Caco-2 (cell line): ENCODE measurements around the gene COL19A1. TPM values are rescaled to one million over a fixed set of nuclear protein-coding genes. Genes with fewer than 3 reads are reported as not detected.

Experiments
- BruUV-seq: library from RNA; stranded (reverse); fragments of 400-500 nt; replicated peaks from 2 replicates; lab custom pipeline; 2021; lab: Mats Ljungman, UMichigan
- CTCF ChIA-PET: fragments of 300-600 bp; sonication (Branson Sonifier 250); formaldehyde crosslinking; loops from one replicate; lab custom pipeline; 2022; ENCODE audit warnings: antibody characterized with exemption; lab: Charles Lee
- POLR2A ChIA-PET: fragments of 300-600 bp; sonication (Branson Sonifier 250); formaldehyde crosslinking; loops from one replicate; lab custom pipeline; 2022; ENCODE audit warnings: antibody characterized with exemption; lab: Charles Lee
- DNase-seq, 2 experiments: peaks; one replicate each; pipeline versions ENCODE4 v3.0.0 to v3.0.0-alpha.2; 2020 to 2022
- H3K27me3 ChIP-seq: replicated peaks from 2 replicates; pipeline ENCODE4 v1.6.0; 2011; ENCODE audit warnings: low read length; ENCODE audit not compliant: control insufficient read depth, insufficient read depth
- H3K36me3 ChIP-seq: 2 replicates; pipeline ENCODE4 v1.5.1; 2011; ENCODE audit warnings: low read length; ENCODE audit not compliant: control insufficient read depth, insufficient read depth
- H3K4me1 ChIP-seq: fragments of 250-450 bp; sonication (Bioruptor Pico); 2 replicates; pipeline ENCODE4 v1.5.1; 2020; ENCODE audit warnings: mild to moderate bottlenecking
- H3K4me3 ChIP-seq: 2 replicates; pipeline ENCODE4 v1.5.1; 2011; ENCODE audit warnings: low read depth, mild to moderate bottlenecking, control low read depth, low read length
- H3K9me3 ChIP-seq: fragments of 250-450 bp; sonication (Bioruptor Pico); 2 replicates; pipeline ENCODE4 v1.5.1; 2020; ENCODE audit warnings: mild to moderate bottlenecking, moderate library complexity
- H3K27ac Mint-ChIP-seq: one replicate; pipeline ENCODE4 v1.8.0; 2022; ENCODE audit warnings: mixed read lengths; ENCODE audit not compliant: unreplicated experiment
- H3K27me3 Mint-ChIP-seq: one replicate; pipeline ENCODE4 v1.8.0; 2022; ENCODE audit warnings: mixed read lengths; ENCODE audit not compliant: insufficient read depth, unreplicated experiment
- H3K36me3 Mint-ChIP-seq: one replicate; pipeline ENCODE4 v1.8.0; 2022; ENCODE audit warnings: mild to moderate bottlenecking, mixed read lengths; ENCODE audit not compliant: insufficient read depth, unreplicated experiment
- H3K4me1 Mint-ChIP-seq: one replicate; pipeline ENCODE4 v1.8.0; 2022; ENCODE audit warnings: low read depth, mixed read lengths; ENCODE audit not compliant: unreplicated experiment
- H3K4me3 Mint-ChIP-seq: one replicate; pipeline ENCODE4 v1.8.0; 2022; ENCODE audit warnings: mild to moderate bottlenecking, moderate library complexity, mixed read lengths; ENCODE audit not compliant: unreplicated experiment
- H3K9me3 Mint-ChIP-seq: one replicate; pipeline ENCODE4 v1.8.0; 2022; ENCODE audit warnings: mixed read lengths; ENCODE audit not compliant: unreplicated experiment
- intact Hi-C: fragments of 100-400 bp; cut with micrococcal nuclease; formaldehyde crosslinking; loops from one replicate; pipeline ENCODE4 v1.10.0; 2022; ENCODE audit not compliant: unreplicated experiment
- total RNA-seq: library from RNA; stranded (reverse); gene quantifications from 2 replicates; pipeline ENCODE4 v1.2.3, GENCODE V29; 2022
- TF ChIP-seq, protein P1 (sequence below), 2 experiments: fragments of 200-600 bp in 1 of 2; IDR thresholded peaks; 1 replicate in 1 of 2; 2 replicates in 1 of 2; pipeline versions ENCODE4 v1.5.1 to v1.8.0; 2011 to 2022; ENCODE audit warnings: antibody characterized with exemption in 1 of 2, control low read depth in 1 of 2, inconsistent platforms in 1 of 2, low read depth in 1 of 2, low read length in 1 of 2, mild to moderate bottlenecking in 1 of 2, moderate library complexity in 1 of 2; ENCODE audit not compliant: insufficient read depth in 1 of 2, severe bottlenecking in 1 of 2, unreplicated experiment in 1 of 2

Gene COL19A1
- total RNA-seq, 1 experiment from 2014 or later: not detected

- no peak for DNase-seq
- POLR2A ChIA-PET: no interaction called here
- H3K27me3 Mint-ChIP-seq: peaks cover 5% of the 10 kb centered on the region
- CTCF ChIA-PET: no interaction called here
- Histone ChIP-seq H3K9me3 (no peaks in the 10 kb centered on the region), H3K27me3 (no peaks in the 10 kb centered on the region; the same call in 1 of the 2 replicates), H3K4me1 (no peaks in the 10 kb centered on the region), H3K4me3 (no peak overlapping the region), H3K36me3 (no peaks in the 10 kb centered on the region)
- no peak overlapping the region for H3K4me3 Mint-ChIP-seq
- H3K27ac Mint-ChIP-seq: no peak overlapping the region
- TF ChIP-seq, protein P1, sequence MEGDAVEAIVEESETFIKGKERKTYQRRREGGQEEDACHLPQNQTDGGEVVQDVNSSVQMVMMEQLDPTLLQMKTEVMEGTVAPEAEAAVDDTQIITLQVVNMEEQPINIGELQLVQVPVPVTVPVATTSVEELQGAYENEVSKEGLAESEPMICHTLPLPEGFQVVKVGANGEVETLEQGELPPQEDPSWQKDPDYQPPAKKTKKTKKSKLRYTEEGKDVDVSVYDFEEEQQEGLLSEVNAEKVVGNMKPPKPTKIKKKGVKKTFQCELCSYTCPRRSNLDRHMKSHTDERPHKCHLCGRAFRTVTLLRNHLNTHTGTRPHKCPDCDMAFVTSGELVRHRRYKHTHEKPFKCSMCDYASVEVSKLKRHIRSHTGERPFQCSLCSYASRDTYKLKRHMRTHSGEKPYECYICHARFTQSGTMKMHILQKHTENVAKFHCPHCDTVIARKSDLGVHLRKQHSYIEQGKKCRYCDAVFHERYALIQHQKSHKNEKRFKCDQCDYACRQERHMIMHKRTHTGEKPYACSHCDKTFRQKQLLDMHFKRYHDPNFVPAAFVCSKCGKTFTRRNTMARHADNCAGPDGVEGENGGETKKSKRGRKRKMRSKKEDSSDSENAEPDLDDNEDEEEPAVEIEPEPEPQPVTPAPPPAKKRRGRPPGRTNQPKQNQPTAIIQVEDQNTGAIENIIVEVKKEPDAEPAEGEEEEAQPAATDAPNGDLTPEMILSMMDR (IDR thresholded peaks at IDR 0.05; ENCODE audit: insufficient read depth in 1 of 2, low read depth in 1 of 2, low read length in 1 of 2, severe bottlenecking in 1 of 2, unreplicated experiment in 1 of 2): no peak
- intact Hi-C loops: no loop called here
- no TSS peak for BruUV-seq
- H3K4me1 Mint-ChIP-seq: no peaks in the 10 kb centered on the region
- no peaks in the 10 kb centered on the region for H3K9me3 Mint-ChIP-seq
- no peaks in the 10 kb centered on the region for H3K36me3 Mint-ChIP-seq
These were observed 298.2 kb downstream of the COL19A1 start for GRCh38 chr6:70164556-70164955.

- H3K27me3 Mint-ChIP-seq: no peaks in the 10 kb centered on the region
- BruUV-seq: no TSS peak
- H3K9me3 ChIP-seq: no peaks in the 10 kb centered on the region
- TF ChIP-seq, protein P1 (IDR thresholded peaks at IDR 0.05; ENCODE audit: insufficient read depth in 1 of 2, low read depth in 1 of 2, low read length in 1 of 2, severe bottlenecking in 1 of 2, unreplicated experiment in 1 of 2): peak; percentile 40 to 71
- POLR2A ChIA-PET: interaction anchor here (0.6 kb wide), 1 partner anchor 865 kb away, joined by 3 read pairs; no protein-coding TSS in a partner anchor
- no peaks in the 10 kb centered on the region; the same call in 1 of the 2 replicates for H3K27me3 ChIP-seq
- peak overlapping the region; percentile 61 for H3K4me3 Mint-ChIP-seq
- H3K27ac Mint-ChIP-seq: no peak overlapping the region
- no peaks in the 10 kb centered on the region for H3K36me3 Mint-ChIP-seq
- intact Hi-C loops: loop anchor here (1.0 to 5.0 kb wide), 3 partner anchors 58 to 434 kb away; no protein-coding TSS in a partner anchor
- no peaks in the 10 kb centered on the region for H3K4me1 ChIP-seq
- H3K9me3 Mint-ChIP-seq: no peaks in the 10 kb centered on the region
- DNase-seq: peak; percentile 43 to 55
- no peaks in the 10 kb centered on the region for H3K36me3 ChIP-seq
- CTCF ChIA-PET: interaction anchor here (0.7 kb wide), 1 partner anchor 595 kb away, joined by 4 read pairs; no protein-coding TSS in a partner anchor
- H3K4me1 Mint-ChIP-seq: no peaks in the 10 kb centered on the region
- no peak overlapping the region for H3K4me3 ChIP-seq
These were observed 300.0 kb downstream of the COL19A1 start for GRCh38 chr6:70166088-70166958.

DNA sequence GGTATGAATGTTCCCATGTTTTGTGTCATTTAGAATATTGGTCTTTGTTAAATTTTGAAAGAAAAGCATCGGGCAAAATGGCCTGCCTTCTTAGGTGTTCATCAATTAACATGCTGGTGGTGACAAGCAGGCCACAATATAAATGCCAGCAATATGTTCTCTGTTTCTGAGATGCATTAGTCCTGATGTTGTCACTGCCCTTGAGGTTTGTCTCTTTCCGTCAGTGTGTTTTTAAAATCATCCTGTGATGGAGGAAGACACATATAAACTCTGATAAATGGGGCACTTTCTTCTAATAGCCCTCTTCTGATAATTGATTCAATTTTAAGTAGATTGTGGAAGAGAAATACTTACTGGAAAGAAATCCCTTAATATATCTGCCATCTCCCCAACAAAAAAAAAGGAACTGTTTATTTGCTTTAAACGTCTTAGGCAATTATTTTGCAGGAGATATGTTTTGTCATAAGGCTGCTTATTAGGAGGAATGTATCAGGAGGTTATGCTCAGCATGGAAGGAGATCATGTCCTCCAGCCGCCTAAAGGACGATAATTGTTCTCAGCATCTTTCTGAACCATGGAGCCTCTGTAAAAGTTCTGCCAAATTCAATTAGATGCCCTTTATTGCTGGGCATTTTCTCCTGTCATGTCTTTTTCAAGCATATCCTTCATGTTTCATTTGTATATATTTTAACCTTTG lies 302.5 kb downstream of the COL19A1 start:
- no peaks in the 10 kb centered on the region for H3K36me3 ChIP-seq
- ChIA-PET POLR2A (no interaction called here), CTCF (no interaction called here)
- DNase-seq: no peak
- H3K4me1 Mint-ChIP-seq: no peaks in the 10 kb centered on the region
- intact Hi-C loops: loop anchor here (5.0 kb wide), 1 partner anchor 332 kb away; no protein-coding TSS in a partner anchor
- H3K9me3 ChIP-seq: no peaks in the 10 kb centered on the region
- H3K4me3 Mint-ChIP-seq: no peak overlapping the region
- H3K27me3 ChIP-seq: no peaks in the 10 kb centered on the region; the same call in 1 of the 2 replicates
- H3K4me3 ChIP-seq: no peak overlapping the region
- H3K36me3 Mint-ChIP-seq: no peaks in the 10 kb centered on the region
- TF ChIP-seq, protein P1 (IDR thresholded peaks at IDR 0.05; ENCODE audit: insufficient read depth in 1 of 2, low read depth in 1 of 2, low read length in 1 of 2, severe bottlenecking in 1 of 2, unreplicated experiment in 1 of 2): no peak
- H3K27ac Mint-ChIP-seq: no peak overlapping the region
- no TSS peak for BruUV-seq
- no peaks in the 10 kb centered on the region for H3K9me3 Mint-ChIP-seq
- peaks cover 15% of the 10 kb centered on the region for H3K27me3 Mint-ChIP-seq
- H3K4me1 ChIP-seq: no peaks in the 10 kb centered on the region
